Left lung (tissue), 10 donors: Measurements from ENCODE around the gene KLKB1. TPM values are rescaled to one million over a fixed set of nuclear protein-coding genes. Genes with fewer than 3 reads are reported as not detected.
A peak's percentile ranks its signal among the peaks of the same experiment; 100 is the strongest.

Source experiments
- ATAC-seq: fragments of 200-7000 bp; cut with Tn5 transposase; one replicate; pipeline ENCODE4 v1.9.1; 2020; ENCODE audit warnings: moderate library complexity
- DNase-seq, 4 donors: peaks; one replicate each; pipeline ENCODE4 v3.0.0-alpha.2; 2013 to 2020
- H3K27ac ChIP-seq, 2 donors: fragments of 200-600 bp; sonication (generic) in 1 of 2; one replicate each; pipeline versions ENCODE4 v1.5.0 to v1.8.0; 2020 to 2021
- H3K27me3 ChIP-seq, 2 donors: fragments of 200-600 bp; sonication (generic) in 1 of 2; one replicate each; pipeline versions ENCODE4 v1.5.0 to v1.8.0; 2020 to 2021
- H3K36me3 ChIP-seq, 2 donors: fragments of 200-600 bp; sonication (generic) in 1 of 2; one replicate each; pipeline versions ENCODE4 v1.5.0 to v1.8.0; 2020 to 2021
- H3K4me1 ChIP-seq, 2 donors: fragments of 200-600 bp; one replicate each; pipeline ENCODE4 v1.8.0; 2021
- H3K4me3 ChIP-seq, 2 donors: fragments of 200-600 bp; sonication (generic) in 1 of 2; one replicate each; pipeline versions ENCODE4 v1.5.0 to v1.8.0; 2020 to 2021; ENCODE audit warnings: mild to moderate bottlenecking in 1 of 2
- H3K9me3 ChIP-seq, 2 donors: fragments of 200-600 bp; sonication (generic) in 1 of 2; one replicate each; pipeline versions ENCODE4 v1.5.0 to v1.8.0; 2020 to 2021
- CTCF ChIP-seq, 2 donors: fragments of 200-600 bp; sonication (generic) in 1 of 2; IDR thresholded peaks; one replicate each; pipeline versions ENCODE4 v1.5.0 to v1.8.0; 2021; ENCODE audit warnings: antibody characterized with exemption in 2 of 2
- intact Hi-C, 2 donors: fragments of 100-400 bp; cut with DNase I; formaldehyde crosslinking; loops; one replicate each; pipeline versions ENCODE4 v1.11.2 to v1.14.2; 2022
- polyA plus RNA-seq, 6 donors: library from polyadenylated mRNA; unstranded; fragments of 120-200 nt; gene quantifications; one replicate each; pipeline ENCODE4 v1.2.1, GENCODE V29; 2013; ENCODE audit not compliant: insufficient read length in 6 of 6
- total RNA-seq, 2 donors: library from RNA; stranded (reverse); fragmentation: NEBNext Ultra II Directional; extraction: Animal tissue kit (Norgen Biotek cat#: 25700); gene quantifications; one replicate each; pipeline ENCODE4 v1.2.1, GENCODE V29; 2021
- donor health status: DM: no; HTN: yes; CAD: no.
- donor health status: DM: no; HTN: no; CAD: no.

KLKB1 gene
- total and polyA plus RNA-seq, 8 donors, result 0.15 to 3.1 (median 1.2) TPM

GRCh38 chr4:186304216-186304615 lies 76.9 kb downstream of the KLKB1 start:
- intact Hi-C loops, result no loop called here
- Histone ChIP-seq H3K4me3 (no peak overlapping the region), H3K36me3 (no peaks in the 10 kb centered on the region), H3K9me3 (no peaks in the 10 kb centered on the region), H3K4me1 (no peaks in the 10 kb centered on the region), H3K27ac (no peak overlapping the region), H3K27me3 (peaks cover 0 to 13% of the 10 kb centered on the region in 2 donors)
- ATAC-seq (no peak), DNase-seq (no peak)
- no peak for TF ChIP-seq CTCF (IDR thresholded peaks at IDR 0.05)

- intact Hi-C loops, result no loop called here
- peak in 1 of 4 donors; percentile 37 for DNase-seq
- TF ChIP-seq CTCF (IDR thresholded peaks at IDR 0.05), result no peak
Measured at GRCh38 chr4:186304866-186305505, 77.7 kb downstream of the KLKB1 start.

GRCh38 chr4:186307497-186307896 lies 80.2 kb downstream of the KLKB1 start:
- Histone ChIP-seq H3K27ac (no peak overlapping the region), H3K4me3 (no peak overlapping the region), H3K9me3 (no peaks in the 10 kb centered on the region), H3K27me3 (peaks cover 0 to 9% of the 10 kb centered on the region in 2 donors), H3K36me3 (no peaks in the 10 kb centered on the region), H3K4me1 (no peaks in the 10 kb centered on the region)
- ATAC-seq (peak; percentile 93), DNase-seq (peak in 1 of 4 donors; percentile 39)
- TF ChIP-seq CTCF (IDR thresholded peaks at IDR 0.05), result no peak
- intact Hi-C loops, result no loop called here

More at GRCh38 chr4:186304866-186305505, 77.7 kb downstream of the KLKB1 start:
- no peak for ATAC-seq
- no peak overlapping the region for H3K27ac ChIP-seq
- H3K9me3 ChIP-seq, result no peaks in the 10 kb centered on the region
- no peaks in the 10 kb centered on the region for H3K36me3 ChIP-seq
- peaks cover 0 to 9% of the 10 kb centered on the region in 2 donors for H3K27me3 ChIP-seq
- H3K4me3 ChIP-seq, result no peak overlapping the region
- H3K4me1 ChIP-seq, result no peaks in the 10 kb centered on the region

GRCh38 chr4:186307916-186308315 lies 80.6 kb downstream of the KLKB1 start:
- DNase-seq (no peak), ATAC-seq (peak; percentile 94)
- Histone ChIP-seq H3K4me3 (no peak overlapping the region), H3K4me1 (no peaks in the 10 kb centered on the region), H3K27ac (no peak overlapping the region), H3K36me3 (no peaks in the 10 kb centered on the region), H3K27me3 (peaks cover 0 to 13% of the 10 kb centered on the region in 2 donors), H3K9me3 (no peaks in the 10 kb centered on the region)
- no peak for TF ChIP-seq CTCF (IDR thresholded peaks at IDR 0.05)
- intact Hi-C loops, result no loop called here

Other genes with a start within 250 kb of the KLKB1 start
- gene TLR3, start 158.4 kb upstream of the KLKB1 start, total RNA-seq, result 10 to 100 TPM; 24.6 to 44.2 TPM
- 10 to 100 TPM in 5 of 6 donors, 1 to 10 TPM in 1; 10.0 to 13.3 (median 11.4) TPM for gene TLR3, start 158.4 kb upstream of the KLKB1 start, polyA plus RNA-seq
- gene FAM149A, start 122.8 kb upstream of the KLKB1 start, total RNA-seq, result 10 to 100 TPM; 10.1 to 14.8 TPM
- gene FAM149A, start 122.8 kb upstream of the KLKB1 start, polyA plus RNA-seq, result 10 to 100 TPM; 20.2 to 30.1 (median 21.7) TPM
- 10 to 100 TPM; 26.2 to 27.8 TPM for gene CYP4V2, start 35.9 kb upstream of the KLKB1 start, total RNA-seq
- gene CYP4V2, start 35.9 kb upstream of the KLKB1 start, polyA plus RNA-seq, result 10 to 100 TPM in 5 of 6 donors, 1 to 10 TPM in 1; 6.4 to 14.9 (median 13.4) TPM
- 1 to 10 TPM; 4.6 to 5.4 TPM for gene F11, start 38.7 kb downstream of the KLKB1 start, total RNA-seq
- gene F11, start 38.7 kb downstream of the KLKB1 start, polyA plus RNA-seq, result 1 to 10 TPM in 3 of 6 donors, under 1 TPM in 3; 0.46 to 2.8 (median 0.97) TPM